ENCODE data around the gene MTMR3. TPM values are rescaled to one million over a fixed set of nuclear protein-coding genes. Genes with fewer than 3 reads are reported as not detected.
A peak's percentile ranks its signal among the peaks of the same experiment; 100 is the strongest.

The MTMR3 gene
- total and polyA plus RNA-seq, 11 donors, result 9.6 to 44.8 (median 34.6) TPM

GRCh38 chr22:30005213-30005857 is 122.4 kb downstream of the MTMR3 start:
- ATAC-seq, result peak; percentile 53 to 91 (median 88)
- intact Hi-C loops (cut with DNase I), result loop anchor here in 9 of 10 donors (1.0 to 10.0 kb wide), 13 partner anchors 118 to 381 kb away; partner anchors contain the start of genes ASCC2 (in 6 of the 9), MTMR3 (in 3 of the 9), UQCR10 (in 1 of the 9) and ZMAT5 (in 1 of the 9)
- peak in 4 of 5 donors; percentile 55 to 69 (median 61) for DNase-seq
- H3K4me1 ChIP-seq, result peaks cover 0 to 17% (median 9%) of the 10 kb centered on the region in 12 donors
- TF ChIP-seq POLR2A (IDR thresholded peaks at IDR 0.05), result no peak
- peak; percentile 90 to 99 (median 96) for TF ChIP-seq CTCF (IDR thresholded peaks at IDR 0.05)
- no peaks in the 10 kb centered on the region for H3K27me3 ChIP-seq
- WGBS, 4 donors, result 36 to 55% (median 47%) methylated on average over 3 of the region's 3 CpGs
- no peaks in the 10 kb centered on the region for H3K9me3 ChIP-seq
- H3K36me3 ChIP-seq, result peaks cover 0 to 92% (median 66%) of the 10 kb centered on the region in 9 donors
- H3K4me3 ChIP-seq, result no peak overlapping the region
- no peak overlapping the region for H3K27ac ChIP-seq

GRCh38 chr22:30007361-30007760 is 124.4 kb downstream of the MTMR3 start:
- ATAC-seq (no peak), DNase-seq (no peak)
- no peaks in the 10 kb centered on the region for H3K9me3 ChIP-seq
- no peak overlapping the region for H3K27ac ChIP-seq
- intact Hi-C loops (cut with DNase I), result loop anchor here in 9 of 10 donors (5.0 to 10.0 kb wide), 11 partner anchors 120 to 383 kb away; partner anchors contain the start of genes ASCC2 (in 5 of the 9), MTMR3 (in 3 of the 9), UQCR10 (in 1 of the 9) and ZMAT5 (in 1 of the 9)
- peaks cover 0 to 17% (median 9%) of the 10 kb centered on the region in 12 donors for H3K4me1 ChIP-seq
- peaks cover 0 to 93% (median 78%) of the 10 kb centered on the region in 9 donors for H3K36me3 ChIP-seq
- H3K4me3 ChIP-seq, result no peak overlapping the region
- no peak for TF ChIP-seq POLR2A (IDR thresholded peaks at IDR 0.05)
- no peak for TF ChIP-seq CTCF (IDR thresholded peaks at IDR 0.05)
- no peaks in the 10 kb centered on the region for H3K27me3 ChIP-seq

- intact Hi-C loops (cut with DNase I), result loop anchor here in 9 of 10 donors (5.0 to 10.0 kb wide), 11 partner anchors 121 to 384 kb away; partner anchors contain the start of genes ASCC2 (in 5 of the 9), MTMR3 (in 3 of the 9), UQCR10 (in 1 of the 9) and ZMAT5 (in 1 of the 9)
- H3K9me3 ChIP-seq, result no peaks in the 10 kb centered on the region
- no peak for DNase-seq
- H3K4me3 ChIP-seq, result no peak overlapping the region
- no peak for ATAC-seq
- TF ChIP-seq CTCF (IDR thresholded peaks at IDR 0.05) (no peak), POLR2A (IDR thresholded peaks at IDR 0.05) (no peak)
- H3K27ac ChIP-seq, result no peak overlapping the region
- H3K36me3 ChIP-seq, result peaks cover 0 to 93% (median 78%) of the 10 kb centered on the region in 9 donors
- peaks cover 0 to 17% (median 9%) of the 10 kb centered on the region in 12 donors for H3K4me1 ChIP-seq
- no peaks in the 10 kb centered on the region for H3K27me3 ChIP-seq
- WGBS, 4 donors, result 88 to 93% (median 91%) methylated on average over 2 of the region's 2 CpGs
These were observed 125.4 kb downstream of the MTMR3 start for GRCh38 chr22:30008401-30008800.

GRCh38 chr22:30009478-30009877 is 126.5 kb downstream of the MTMR3 start:
- no peaks in the 10 kb centered on the region for H3K27me3 ChIP-seq
- TF ChIP-seq CTCF (IDR thresholded peaks at IDR 0.05) (no peak), POLR2A (IDR thresholded peaks at IDR 0.05) (no peak)

More at GRCh38 chr22:30009478-30009877, 126.5 kb downstream of the MTMR3 start:
- DNase-seq (no peak), ATAC-seq (no peak)
- H3K4me3 ChIP-seq, result no peak overlapping the region
- H3K4me1 ChIP-seq, result peaks cover 0 to 11% (median 6%) of the 10 kb centered on the region in 12 donors
- intact Hi-C loops (cut with DNase I), result loop anchor here in 9 of 10 donors (5.0 to 10.0 kb wide), 11 partner anchors 122 to 385 kb away; partner anchors contain the start of genes ASCC2 (in 5 of the 9), MTMR3 (in 3 of the 9), UQCR10 (in 1 of the 9) and ZMAT5 (in 1 of the 9)
- H3K36me3 ChIP-seq, result peaks cover 0 to 93% (median 80%) of the 10 kb centered on the region in 9 donors
- H3K9me3 ChIP-seq, result no peaks in the 10 kb centered on the region
- no peak overlapping the region for H3K27ac ChIP-seq
